Measurements from ENCODE around the gene MLLT3. TPM values are rescaled to one million over a fixed set of nuclear protein-coding genes. Genes with fewer than 3 reads are reported as not detected.

Gene MLLT3
- total and polyA plus RNA-seq, 9 donors, result 8.7 to 15.4 (median 13.8) TPM

DNA sequence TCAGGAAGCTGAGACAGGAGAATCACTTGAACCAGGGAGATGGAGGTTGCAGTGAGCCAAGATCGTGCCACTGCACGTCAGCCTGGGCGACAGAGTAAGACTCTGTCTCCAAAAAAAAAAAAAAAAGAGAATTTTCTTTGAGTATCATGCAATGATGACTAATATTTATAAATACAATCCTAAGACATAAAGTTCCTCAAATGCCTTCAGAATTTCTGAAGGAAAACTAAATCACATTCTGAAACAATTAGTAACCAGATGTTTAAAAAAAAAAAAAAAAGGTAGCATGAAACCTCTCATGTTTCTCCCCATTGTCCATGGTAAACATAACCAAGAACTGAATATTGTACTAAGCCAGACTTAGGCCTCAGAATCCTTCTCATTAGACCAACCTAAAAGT, 23.1 kb downstream of the MLLT3 start:
- DNase-seq, result no peak
- Histone ChIP-seq H3K36me3 (no peaks in the 10 kb centered on the region), H3K4me1 (ENCODE audit: insufficient read depth) (no peaks in the 10 kb centered on the region), H3K9me3 (no peaks in the 10 kb centered on the region), H3K27me3 (no peaks in the 10 kb centered on the region), H3K4me3 (no peak overlapping the region), H3K27ac (no peak overlapping the region)
- intact Hi-C loops (cut with DNase I), result no loop called here
- WGBS, 3 donors, result 92 to 93% (median 92%) methylated on average over 3 of the region's 3 CpGs
- TF ChIP-seq EP300 (IDR thresholded peaks at IDR 0.05) (no peak), POLR2A (IDR thresholded peaks at IDR 0.05) (no peak)
- TF ChIP-seq, protein P1, sequence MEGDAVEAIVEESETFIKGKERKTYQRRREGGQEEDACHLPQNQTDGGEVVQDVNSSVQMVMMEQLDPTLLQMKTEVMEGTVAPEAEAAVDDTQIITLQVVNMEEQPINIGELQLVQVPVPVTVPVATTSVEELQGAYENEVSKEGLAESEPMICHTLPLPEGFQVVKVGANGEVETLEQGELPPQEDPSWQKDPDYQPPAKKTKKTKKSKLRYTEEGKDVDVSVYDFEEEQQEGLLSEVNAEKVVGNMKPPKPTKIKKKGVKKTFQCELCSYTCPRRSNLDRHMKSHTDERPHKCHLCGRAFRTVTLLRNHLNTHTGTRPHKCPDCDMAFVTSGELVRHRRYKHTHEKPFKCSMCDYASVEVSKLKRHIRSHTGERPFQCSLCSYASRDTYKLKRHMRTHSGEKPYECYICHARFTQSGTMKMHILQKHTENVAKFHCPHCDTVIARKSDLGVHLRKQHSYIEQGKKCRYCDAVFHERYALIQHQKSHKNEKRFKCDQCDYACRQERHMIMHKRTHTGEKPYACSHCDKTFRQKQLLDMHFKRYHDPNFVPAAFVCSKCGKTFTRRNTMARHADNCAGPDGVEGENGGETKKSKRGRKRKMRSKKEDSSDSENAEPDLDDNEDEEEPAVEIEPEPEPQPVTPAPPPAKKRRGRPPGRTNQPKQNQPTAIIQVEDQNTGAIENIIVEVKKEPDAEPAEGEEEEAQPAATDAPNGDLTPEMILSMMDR (IDR thresholded peaks at IDR 0.05), result no peak

DNA sequence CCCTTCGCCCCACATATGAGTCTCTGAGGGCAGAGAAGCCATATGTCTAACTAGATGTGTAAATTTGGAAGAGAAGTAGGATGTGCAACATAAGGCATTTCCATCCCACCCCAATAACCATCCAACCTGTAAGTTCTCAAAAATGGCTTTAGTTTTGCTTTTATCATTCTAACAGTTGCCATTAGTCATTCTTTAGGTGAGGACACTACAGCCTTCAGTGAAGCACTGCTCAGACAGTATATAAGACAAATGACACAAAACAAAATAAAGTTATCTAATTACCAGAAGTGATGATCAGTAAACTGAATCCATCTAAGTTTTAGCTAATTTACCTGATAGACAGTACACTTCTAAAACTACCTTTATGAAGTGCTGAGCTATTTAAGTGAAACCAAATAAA, 23.9 kb downstream of the MLLT3 start:
- WGBS, 3 donors, result 93 to 98% (median 94%) methylated on average over 1 of the region's 1 CpG
- Histone ChIP-seq H3K36me3 (no peaks in the 10 kb centered on the region), H3K27me3 (no peaks in the 10 kb centered on the region), H3K4me3 (no peak overlapping the region), H3K27ac (no peak overlapping the region), H3K9me3 (no peaks in the 10 kb centered on the region), H3K4me1 (ENCODE audit: insufficient read depth) (no peaks in the 10 kb centered on the region)
- TF ChIP-seq EP300 (IDR thresholded peaks at IDR 0.05) (no peak), POLR2A (IDR thresholded peaks at IDR 0.05) (no peak)
- TF ChIP-seq, protein P1 (IDR thresholded peaks at IDR 0.05), result no peak
- intact Hi-C loops (cut with DNase I), result no loop called here
- no peak for DNase-seq

DNA sequence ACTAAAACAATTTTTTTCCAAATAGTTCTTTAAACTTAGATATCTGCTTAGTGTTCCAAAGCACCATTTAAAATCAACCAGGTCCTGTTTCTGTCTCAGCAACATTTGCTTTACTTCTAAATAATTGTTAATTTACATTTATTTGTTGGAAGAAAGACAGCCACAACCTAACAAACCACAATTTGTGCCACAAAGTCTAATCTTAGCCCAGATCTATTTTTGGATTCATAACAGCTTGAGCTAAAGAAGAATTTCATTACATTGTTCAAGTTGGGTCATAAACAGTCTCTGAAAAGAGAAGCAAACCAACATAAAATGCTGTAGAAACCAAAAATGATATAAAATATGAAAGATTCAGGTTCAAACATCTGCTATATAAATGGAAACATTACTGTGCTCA, 24.4 kb downstream of the MLLT3 start:
- H3K4me1 ChIP-seq (ENCODE audit: insufficient read depth), result no peaks in the 10 kb centered on the region

DNA sequence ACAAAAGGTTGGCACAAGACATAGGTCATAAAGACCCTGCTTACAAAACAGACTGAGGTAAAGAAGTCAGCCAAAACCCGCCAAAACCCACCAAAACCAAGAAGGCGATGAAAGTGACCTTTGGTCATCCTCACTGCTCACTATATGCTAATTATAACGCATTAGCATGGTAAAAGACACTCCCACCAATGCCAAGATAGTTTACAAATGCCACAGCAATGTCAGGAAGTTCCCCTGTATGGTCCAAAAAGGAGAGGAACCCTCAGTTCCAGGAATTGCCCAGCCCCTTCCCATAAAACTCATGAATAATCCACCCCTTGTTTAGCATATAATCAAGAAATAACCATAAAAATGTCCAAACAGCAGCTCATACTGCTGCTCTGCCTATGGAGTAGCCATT, 27.7 kb downstream of the MLLT3 start:
- 88 to 93% (median 89%) methylated on average over 3 of the region's 3 CpGs for WGBS, 3 donors
- intact Hi-C loops (cut with DNase I), result no loop called here
- no peak for DNase-seq

More for the DNA sequence above, 24.4 kb downstream of the MLLT3 start:
- Histone ChIP-seq H3K4me3 (no peak overlapping the region), H3K9me3 (no peaks in the 10 kb centered on the region), H3K27me3 (no peaks in the 10 kb centered on the region), H3K36me3 (no peaks in the 10 kb centered on the region), H3K27ac (no peak overlapping the region)
- DNase-seq, result no peak
- intact Hi-C loops (cut with DNase I), result no loop called here
- TF ChIP-seq EP300 (IDR thresholded peaks at IDR 0.05), result no peak
- TF ChIP-seq, protein P1 (IDR thresholded peaks at IDR 0.05), result no peak
- TF ChIP-seq POLR2A (IDR thresholded peaks at IDR 0.05), result no peak

More for the DNA sequence above, 27.7 kb downstream of the MLLT3 start:
- H3K27me3 ChIP-seq, result no peaks in the 10 kb centered on the region
- no peaks in the 10 kb centered on the region for H3K36me3 ChIP-seq
- H3K4me3 ChIP-seq, result no peak overlapping the region
- no peaks in the 10 kb centered on the region for H3K9me3 ChIP-seq
- TF ChIP-seq, protein P1 (IDR thresholded peaks at IDR 0.05), result no peak
- TF ChIP-seq POLR2A (IDR thresholded peaks at IDR 0.05), result no peak
- TF ChIP-seq EP300 (IDR thresholded peaks at IDR 0.05), result no peak
- no peak overlapping the region for H3K27ac ChIP-seq
- H3K4me1 ChIP-seq (ENCODE audit: insufficient read depth), result no peaks in the 10 kb centered on the region
